GM10266 (cell line): ENCODE data around the gene RNF187.
"Not testable (repeated sequence)": the region's sequence is repeated elsewhere in the genome, so short reads cannot be mapped to it uniquely, and the experiment has no call there.

Experiments
- DNase-seq: peaks from one replicate; pipeline ENCODE4 v3.0.0; 2012; ENCODE audit errors: extremely low spot score
- CTCF ChIP-seq: IDR thresholded peaks from 2 replicates; pipeline ENCODE4 v1.5.1; 2012; ENCODE audit warnings: mild to moderate bottlenecking, low read depth; ENCODE audit not compliant: control insufficient read depth, insufficient read depth; ENCODE audit errors: missing control alignments

RNF187 gene

GRCh38 chr1:228465571-228466146 is 21.5 kb upstream of the RNF187 start:
- TF ChIP-seq CTCF = no peak

GRCh38 chr1:228468188-228468587 is 19.0 kb upstream of the RNF187 start:
- DNase-seq = not testable (repeated sequence)

More at GRCh38 chr1:228465571-228466146, 21.5 kb upstream of the RNF187 start:
- no peak for DNase-seq

DNA sequence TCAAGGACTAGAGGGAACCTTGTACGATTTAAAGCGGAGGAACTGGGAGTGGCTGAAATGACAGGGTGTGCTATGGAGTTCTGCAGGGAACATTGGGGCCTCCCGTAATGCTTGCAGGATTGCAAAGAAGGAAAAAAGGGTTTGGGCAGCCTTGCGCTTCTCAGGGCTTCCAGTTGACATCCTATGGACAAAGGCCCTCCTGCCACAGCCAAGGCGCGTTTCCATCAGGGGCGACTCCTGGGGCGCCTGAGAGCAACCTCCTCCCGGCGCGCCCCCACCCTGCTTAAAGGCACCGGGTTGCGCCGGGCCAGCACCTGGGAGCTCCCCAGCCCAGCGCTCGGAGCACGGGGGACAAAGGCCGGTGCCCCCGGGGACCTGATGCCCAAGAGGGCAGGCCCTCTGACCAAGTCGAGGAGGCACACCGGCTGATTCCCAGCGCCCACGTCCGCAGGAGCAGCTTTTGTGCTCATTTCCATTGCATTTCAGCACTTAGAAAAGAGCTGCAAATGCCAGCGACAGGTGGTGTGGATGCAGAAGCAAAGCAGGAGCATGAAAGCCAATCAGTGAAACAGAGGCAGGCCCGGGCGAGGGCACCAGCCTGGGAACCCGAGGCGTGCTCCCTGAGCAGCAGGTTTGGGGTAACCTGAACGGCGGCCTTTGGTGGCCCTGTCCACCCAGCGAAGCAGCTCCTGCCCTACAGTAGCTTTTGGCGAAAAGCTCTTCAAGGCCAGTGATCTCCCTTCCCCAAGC is 17.6 kb upstream of the RNF187 start:
- no peak for TF ChIP-seq CTCF
- no peak for DNase-seq

- no peak for TF ChIP-seq CTCF
- DNase-seq = no peak
Measured at GRCh38 chr1:228471154-228471761, 15.9 kb upstream of the RNF187 start.

GRCh38 chr1:228471762-228472398 is 15.3 kb upstream of the RNF187 start:
- peak; percentile 67 for DNase-seq
- TF ChIP-seq CTCF = peak; percentile 59

- TF ChIP-seq CTCF = no peak
- no peak for DNase-seq
Measured at GRCh38 chr1:228472655-228473054, 14.5 kb upstream of the RNF187 start.

- no peak for DNase-seq
Measured at GRCh38 chr1:228474507-228474906, 12.7 kb upstream of the RNF187 start.

More at GRCh38 chr1:228474507-228474906, 12.7 kb upstream of the RNF187 start:
- TF ChIP-seq CTCF = no peak
